T-cell (primary cell): Measurements from ENCODE around the gene VPS4B. TPM values are rescaled to one million over a fixed set of nuclear protein-coding genes. Genes with fewer than 3 reads are reported as not detected.
"Not testable (repeated sequence)": the region's sequence is repeated elsewhere in the genome, so short reads cannot be mapped to it uniquely, and the experiment has no call there.

Experiments used
- ATAC-seq, 4 experiments: fragments of 200-7000 bp in 3 of 4; fragments of 150-1000 bp in 1 of 4; cut with Tn5 transposase; replicated peaks in 1 of 4; 1 replicate in 3 of 4; 2 replicates in 1 of 4; pipeline ENCODE4 v1.10.0; 2021; ENCODE audit warnings: moderate library complexity in 3 of 4, mild to moderate bottlenecking in 2 of 4, moderate number of reproducible peaks in 1 of 4
- CTCF ChIA-PET, 2 donors: fragments of 300-600 bp; sonication (Branson Sonifier 250); formaldehyde crosslinking; loops; one replicate each; lab custom pipeline; 2022; ENCODE audit warnings: antibody characterized with exemption in 2 of 2; lab: Charles Lee
- POLR2A ChIA-PET, 2 donors: fragments of 300-600 bp; sonication (Branson Sonifier 250); formaldehyde crosslinking; loops; one replicate each; lab custom pipeline; 2022; ENCODE audit warnings: antibody characterized with exemption in 2 of 2; lab: Charles Lee
- DNase-seq, 35 experiments: peaks; one replicate each; pipeline versions ENCODE4 v3.0.0 to v3.0.0-alpha.2; 2013 to 2023
- H3K27ac ChIP-seq: one replicate; pipeline ENCODE4 v1.5.1; 2013; ENCODE audit warnings: low read length
- H3K27me3 ChIP-seq, 2 experiments: replicated peaks in 1 of 2; 1 replicate in 1 of 2; 2 replicates in 1 of 2; pipeline versions ENCODE4 v1.6.1 to v1.7.0; 2013; ENCODE audit warnings: low read length in 1 of 2, mixed read lengths in 1 of 2; ENCODE audit not compliant: control insufficient read depth in 2 of 2, insufficient read depth in 2 of 2; ENCODE audit errors: extremely low read depth in 1 of 2
- H3K36me3 ChIP-seq, 2 donors: 1 replicate in 1 of 2; 2 replicates in 1 of 2; pipeline versions ENCODE4 v1.6.1 to v1.7.0; 2013; ENCODE audit warnings: low read length in 1 of 2; ENCODE audit not compliant: control insufficient read depth in 2 of 2, insufficient read depth in 1 of 2; ENCODE audit errors: extremely low read depth in 1 of 2
- H3K4me1 ChIP-seq, 2 experiments: 1 replicate in 1 of 2; 2 replicates in 1 of 2; pipeline versions ENCODE4 v1.6.1 to v1.7.0; 2013; ENCODE audit warnings: low read length in 2 of 2, mixed read lengths in 1 of 2; ENCODE audit not compliant: insufficient read depth in 2 of 2, control insufficient read depth in 1 of 2; ENCODE audit errors: extremely low read depth in 1 of 2
- H3K4me3 ChIP-seq, 2 donors: 1 replicate in 1 of 2; 2 replicates in 1 of 2; pipeline versions ENCODE4 v1.5.1 to v1.7.0; 2013; ENCODE audit warnings: mild to moderate bottlenecking in 2 of 2, low read length in 1 of 2, moderate library complexity in 1 of 2; ENCODE audit not compliant: control insufficient read depth in 1 of 2; ENCODE audit errors: extremely low read depth in 1 of 2
- H3K9me3 ChIP-seq: 2 replicates; pipeline ENCODE4 v1.7.0; 2013
- H3K27ac Mint-ChIP-seq, 2 donors: one replicate each; pipeline ENCODE4 v1.8.0; 2020 to 2021; ENCODE audit warnings: mild to moderate bottlenecking in 2 of 2, mixed read lengths in 2 of 2
- H3K27me3 Mint-ChIP-seq, 2 donors: one replicate each; pipeline ENCODE4 v1.8.0; 2021 to 2022; ENCODE audit warnings: mixed read lengths in 2 of 2
- H3K36me3 Mint-ChIP-seq: one replicate; pipeline ENCODE4 v1.8.0; 2021; ENCODE audit warnings: mixed read lengths
- H3K4me1 Mint-ChIP-seq, 3 donors: one replicate each; pipeline ENCODE4 v1.8.0; 2020 to 2022; ENCODE audit warnings: mixed read lengths in 3 of 3, mild to moderate bottlenecking in 1 of 3
- H3K4me3 Mint-ChIP-seq, 3 donors: one replicate each; pipeline ENCODE4 v1.8.0; 2020 to 2022; ENCODE audit warnings: mild to moderate bottlenecking in 3 of 3, mixed read lengths in 3 of 3, moderate library complexity in 3 of 3
- H3K9me3 Mint-ChIP-seq, 3 donors: one replicate each; pipeline ENCODE4 v1.8.0; 2020 to 2022; ENCODE audit warnings: mixed read lengths in 3 of 3
- WGBS: methylation state at CpG from one replicate; pipeline ENCODE4 v1.1.5; 2013; ENCODE audit warnings: missing lambda C conversion rate; ENCODE audit not compliant: insufficient coverage; 5-methylcytosine and 5-hydroxymethylcytosine counted together
- total RNA-seq, 35 experiments: library from RNA in 6 of 35; stranded (reverse) in 6 of 35; fragments of 120-200 nt in 1 of 35; gene quantifications; one replicate each; pipeline versions ENCODE4 v1.2.1 to v1.2.4 and lab custom pipeline; 2013 to 2026

Gene VPS4B
- total RNA-seq, 5 donors from 2014 or later (not counting 1 experiment from before 2014, with no cell fraction given), result 64.2 to 88.7 (median 77.6) TPM

- H3K9me3 ChIP-seq, result no peaks in the 10 kb centered on the region
- peak overlapping the region; percentile 92 to 94 for H3K4me3 ChIP-seq
- H3K27me3 Mint-ChIP-seq, result no peaks in the 10 kb centered on the region
- no peaks in the 10 kb centered on the region for H3K27me3 ChIP-seq
- POLR2A ChIA-PET, result interaction anchor here in 1 of 2 donors (1.2 kb wide), 1 partner anchor 27 kb away, joined by 4 read pairs; no protein-coding TSS in a partner anchor
- H3K27ac ChIP-seq, result peak overlapping the region; percentile 37
- peak overlapping the region; percentile 61 to 84 for H3K27ac Mint-ChIP-seq
- peaks cover 0 to 5% of the 10 kb centered on the region in 2 donors for H3K36me3 ChIP-seq
- peaks cover 0 to 5% (median 0%) of the 10 kb centered on the region in 3 donors for H3K9me3 Mint-ChIP-seq
- peaks cover 7 to 33% of the 10 kb centered on the region in 2 experiments for H3K4me1 ChIP-seq
- H3K4me3 Mint-ChIP-seq, result peak overlapping the region; percentile 86 to 93 (median 87)
- H3K4me1 Mint-ChIP-seq, result peaks cover 45 to 49% (median 46%) of the 10 kb centered on the region in 3 donors
- peak; percentile 56 to 60 (median 59) for ATAC-seq
- under 1% methylated on average over 65 of the region's 65 CpGs for WGBS
- peak; percentile 14 to 72 (median 35) for DNase-seq
- H3K36me3 Mint-ChIP-seq, result peaks cover 15% of the 10 kb centered on the region
- CTCF ChIA-PET, result interaction anchor here (0.8 to 2.1 kb wide), 5 partner anchors 19 to 72 kb away, joined by 3 to 5 read pairs (median 3); no protein-coding TSS in a partner anchor
Observed at GRCh38 chr18:63366213-63367052, 55.8 kb downstream of the VPS4B start.

GRCh38 chr18:63365876-63366212, 56.4 kb downstream of the VPS4B start:
- Histone ChIP-seq H3K4me3 (peak overlapping the region; percentile 92 to 94), H3K27me3 (no peaks in the 10 kb centered on the region), H3K27ac (no peak overlapping the region), H3K9me3 (no peaks in the 10 kb centered on the region), H3K4me1 (peaks cover 7 to 33% of the 10 kb centered on the region in 2 experiments), H3K36me3 (peaks cover 0 to 5% of the 10 kb centered on the region in 2 donors)
- DNase-seq, result peak in 3 of 35 experiments; percentile 2 to 8 (median 3)
- WGBS, result 3% methylated on average over 6 of the region's 12 CpGs
- peak overlapping the region; percentile 61 to 84 for H3K27ac Mint-ChIP-seq
- H3K4me3 Mint-ChIP-seq, result peak overlapping the region; percentile 86 to 93 (median 87)
- H3K27me3 Mint-ChIP-seq, result no peaks in the 10 kb centered on the region
- ATAC-seq, result no peak
- peaks cover 15% of the 10 kb centered on the region for H3K36me3 Mint-ChIP-seq
- ChIA-PET CTCF (interaction anchor here (0.6 to 2.1 kb wide), 7 partner anchors 18 to 788 kb away, joined by 3 to 5 read pairs (median 3); no protein-coding TSS in a partner anchor), POLR2A (interaction anchor here in 1 of 2 donors (1.2 kb wide), 1 partner anchor 28 kb away, joined by 4 read pairs; no protein-coding TSS in a partner anchor)
- H3K9me3 Mint-ChIP-seq, result peaks cover 0 to 5% (median 0%) of the 10 kb centered on the region in 3 donors
- H3K4me1 Mint-ChIP-seq, result peaks cover 45 to 49% (median 46%) of the 10 kb centered on the region in 3 donors

GRCh38 chr18:63363951-63364350, 58.3 kb downstream of the VPS4B start:
- H3K36me3 Mint-ChIP-seq, result peaks cover 22% of the 10 kb centered on the region
- peak overlapping the region; percentile 0 to 9 for H3K27ac Mint-ChIP-seq
- peak overlapping the region; percentile 29 for H3K27ac ChIP-seq
- H3K27me3 Mint-ChIP-seq, result no peaks in the 10 kb centered on the region
- H3K4me3 Mint-ChIP-seq, result no peak overlapping the region
- H3K9me3 ChIP-seq, result no peaks in the 10 kb centered on the region
- peaks cover 7 to 33% of the 10 kb centered on the region in 2 experiments for H3K4me1 ChIP-seq
- H3K4me1 Mint-ChIP-seq, result peaks cover 44 to 45% (median 44%) of the 10 kb centered on the region in 3 donors
- DNase-seq, result peak in 34 of 35 experiments; percentile 16 to 66 (median 51)
- peaks cover 0 to 5% (median 0%) of the 10 kb centered on the region in 3 donors for H3K9me3 Mint-ChIP-seq
- peaks cover 0 to 8% of the 10 kb centered on the region in 2 donors for H3K36me3 ChIP-seq
- POLR2A ChIA-PET, result interaction anchor here in 1 of 2 donors (0.6 to 0.9 kb wide), 4 partner anchors 38 to 75 kb away, joined by 3 to 6 read pairs (median 4); no protein-coding TSS in a partner anchor
- WGBS, result 0% methylated on average over 1 of the region's 2 CpGs
- no peak overlapping the region for H3K4me3 ChIP-seq
- H3K27me3 ChIP-seq, result no peaks in the 10 kb centered on the region
- CTCF ChIA-PET, result interaction anchor here (0.7 to 1.2 kb wide), 7 partner anchors 10 to 348 kb away, joined by 3 to 5 read pairs (median 4); no protein-coding TSS in a partner anchor
- peak in 2 of 4 experiments; percentile 9 to 11 for ATAC-seq

GRCh38 chr18:63363420-63363819, 58.9 kb downstream of the VPS4B start:
- ATAC-seq, H3K27me3 ChIP-seq, H3K36me3 ChIP-seq, H3K9me3 ChIP-seq, H3K27me3 Mint-ChIP-seq, H3K9me3 Mint-ChIP-seq, DNase-seq, H3K4me3 Mint-ChIP-seq, H3K4me3 ChIP-seq: not testable (repeated sequence)
- Histone ChIP-seq H3K27ac (peak overlapping the region; percentile 29), H3K4me1 (peaks cover 7 to 33% of the 10 kb centered on the region in 2 experiments)
- Mint-ChIP-seq H3K4me1 (peaks cover 38 to 40% (median 39%) of the 10 kb centered on the region in 3 donors), H3K36me3 (peaks cover 22% of the 10 kb centered on the region), H3K27ac (peak overlapping the region; percentile 0 to 9)
- WGBS, result no CpG with 5 or more reads among the region's 2 CpGs
- ChIA-PET POLR2A (interaction anchor here in 1 of 2 donors (0.6 to 0.9 kb wide), 3 partner anchors 48 to 346 kb away, joined by 3 to 6 read pairs (median 3); no protein-coding TSS in a partner anchor), CTCF (interaction anchor here (0.7 to 1.2 kb wide), 6 partner anchors 10 to 347 kb away, joined by 3 to 5 read pairs (median 4); no protein-coding TSS in a partner anchor)

GRCh38 chr18:63356272-63356896, 65.9 kb downstream of the VPS4B start:
- H3K4me3 ChIP-seq, result no peak overlapping the region
- no peaks in the 10 kb centered on the region for H3K4me1 Mint-ChIP-seq
- H3K27ac ChIP-seq, result no peak overlapping the region
- H3K27me3 ChIP-seq, result no peaks in the 10 kb centered on the region
- H3K9me3 Mint-ChIP-seq, result no peaks in the 10 kb centered on the region
- no peak overlapping the region for H3K27ac Mint-ChIP-seq
- no CpG with 5 or more reads among the region's 7 CpGs for WGBS
- POLR2A ChIA-PET, result no interaction called here
- DNase-seq (no peak), ATAC-seq (no peak)
- no peaks in the 10 kb centered on the region for H3K4me1 ChIP-seq
- H3K4me3 Mint-ChIP-seq, result no peak overlapping the region
- CTCF ChIA-PET, result interaction anchor here in 1 of 2 donors (0.5 to 0.7 kb wide), 3 partner anchors 81 to 344 kb away, joined by 3 to 4 read pairs (median 4); no protein-coding TSS in a partner anchor
- H3K9me3 ChIP-seq, result no peaks in the 10 kb centered on the region
- H3K36me3 Mint-ChIP-seq, result peaks cover 39% of the 10 kb centered on the region
- H3K36me3 ChIP-seq, result peaks cover 4 to 38% of the 10 kb centered on the region in 2 donors
- H3K27me3 Mint-ChIP-seq, result no peaks in the 10 kb centered on the region
